SKM-1 treated with dmso at 0.1 percent for 144 hours (cell line): ENCODE data around the gene FAR2.
"Not testable (repeated sequence)": the region's sequence is repeated elsewhere in the genome, so short reads cannot be mapped to it uniquely, and the experiment has no call there.

Experiments used
- DNase-seq: peaks from one replicate; lab custom pipeline; 2025; ENCODE audit not compliant: unreplicated experiment; lab: John Stamatoyannopoulos, UW

The FAR2 gene

GRCh38 chr12:29148911-29149690 is at the start of gene FAR2:
Gene FAR2, plus strand, starts transcription at chr12:29149278. Its CDS starts 121,172 bp downstream, at chr12:29270450.
- no peak for DNase-seq

DNA sequence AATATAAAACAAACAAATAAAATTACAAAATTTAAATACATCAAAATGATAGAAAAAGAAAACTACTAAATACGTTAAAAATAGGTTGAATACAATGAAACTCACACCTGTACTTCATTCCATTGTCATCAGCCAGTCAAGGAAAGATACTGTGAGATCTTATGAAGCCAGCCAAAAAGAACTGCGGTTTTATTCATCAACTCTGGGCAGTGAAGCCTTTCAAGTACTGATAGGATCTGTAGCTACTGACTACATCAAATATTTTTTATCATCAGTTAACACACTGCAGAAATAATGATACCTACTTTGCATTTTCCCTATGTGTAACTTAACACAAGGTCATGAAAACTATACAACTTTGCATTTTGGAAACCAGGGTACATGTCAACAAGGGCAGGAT is 46.3 kb upstream of the FAR2 start:
- no peak for DNase-seq

DNA sequence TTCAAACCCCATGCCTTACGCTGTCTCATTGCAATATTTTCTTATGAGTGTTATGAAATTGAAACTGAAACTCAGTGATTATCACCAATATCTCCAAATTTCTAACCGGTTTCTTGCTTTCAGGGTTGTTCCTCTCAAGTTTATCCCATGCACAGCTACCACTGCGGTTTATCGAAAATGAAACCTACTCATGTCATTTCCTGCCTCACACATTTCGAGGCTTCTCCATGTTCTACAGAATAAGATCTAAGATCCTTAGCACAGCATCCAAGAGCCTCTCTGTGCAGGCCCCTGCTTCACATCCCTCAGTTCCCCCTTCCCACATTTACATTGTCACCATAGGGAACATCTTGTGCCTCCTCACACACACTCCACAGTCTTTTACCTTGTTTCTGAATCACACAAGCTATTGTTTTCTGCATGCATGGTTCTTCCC is 45.5 kb upstream of the FAR2 start:
- no peak for DNase-seq

DNA sequence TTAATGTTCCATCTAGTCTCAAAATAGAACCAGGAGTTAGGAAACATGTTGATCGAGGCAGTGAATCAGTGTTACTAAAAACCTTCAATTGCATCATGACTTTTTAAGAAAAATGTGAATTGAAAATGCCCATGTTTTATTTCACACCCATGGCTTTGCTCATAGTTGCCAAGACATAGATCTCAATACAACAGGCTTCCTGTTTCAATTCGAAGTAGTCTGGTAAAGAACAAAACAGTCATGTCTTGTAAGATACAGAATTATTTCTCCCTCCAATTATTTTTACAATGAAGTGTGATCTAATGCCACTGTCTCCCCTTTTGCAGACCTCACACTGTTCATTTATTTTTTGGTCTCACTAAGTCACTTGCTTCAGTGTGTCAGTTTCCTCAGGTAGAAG is 44.6 kb upstream of the FAR2 start:
- no peak for DNase-seq

DNA sequence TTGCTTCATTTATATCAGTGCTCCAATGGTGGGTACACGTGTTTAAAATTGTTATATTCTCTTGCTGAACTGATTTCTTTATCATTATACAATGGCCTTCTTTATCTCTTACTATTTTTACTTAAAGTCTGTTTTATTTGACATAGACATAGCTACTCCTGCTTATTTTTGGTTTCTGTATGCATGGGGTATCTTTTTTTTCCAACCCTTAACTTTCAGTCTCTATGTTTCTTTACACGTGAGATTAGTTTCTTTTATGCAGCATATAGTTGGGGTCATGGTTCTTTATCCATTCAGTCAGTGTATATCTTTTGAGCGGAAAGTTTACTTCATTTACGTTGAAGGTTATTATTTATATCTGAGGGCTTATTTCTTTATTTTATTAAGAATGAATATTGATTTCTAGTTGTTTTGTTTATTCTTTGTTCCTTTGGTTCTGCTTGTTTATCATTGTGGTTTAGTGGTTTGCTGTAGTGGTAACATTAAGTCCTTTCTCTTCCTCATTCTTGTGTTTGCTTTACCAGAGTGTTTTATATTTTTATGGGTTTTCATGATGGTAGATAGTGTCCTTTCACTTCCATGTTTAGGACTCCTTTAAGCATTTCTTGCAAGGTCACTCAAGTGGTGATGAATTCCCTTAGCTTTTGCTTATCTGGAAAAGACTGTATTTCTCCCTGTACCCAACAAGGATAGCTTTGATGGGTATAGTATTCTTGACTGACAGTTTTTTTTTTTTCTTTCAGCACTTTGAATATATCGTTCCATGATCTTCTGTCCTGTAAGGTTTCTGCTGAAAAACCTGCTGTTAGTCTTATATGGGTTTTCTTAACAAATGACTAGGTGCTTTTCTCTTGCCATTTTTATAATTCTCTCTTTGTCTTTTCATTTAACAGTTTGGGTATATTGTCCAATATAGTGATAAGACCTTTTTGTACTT is 38.3 kb upstream of the FAR2 start:
- no peak for DNase-seq

GRCh38 chr12:29113101-29113500 is 36.0 kb upstream of the FAR2 start:
- no peak for DNase-seq

DNA sequence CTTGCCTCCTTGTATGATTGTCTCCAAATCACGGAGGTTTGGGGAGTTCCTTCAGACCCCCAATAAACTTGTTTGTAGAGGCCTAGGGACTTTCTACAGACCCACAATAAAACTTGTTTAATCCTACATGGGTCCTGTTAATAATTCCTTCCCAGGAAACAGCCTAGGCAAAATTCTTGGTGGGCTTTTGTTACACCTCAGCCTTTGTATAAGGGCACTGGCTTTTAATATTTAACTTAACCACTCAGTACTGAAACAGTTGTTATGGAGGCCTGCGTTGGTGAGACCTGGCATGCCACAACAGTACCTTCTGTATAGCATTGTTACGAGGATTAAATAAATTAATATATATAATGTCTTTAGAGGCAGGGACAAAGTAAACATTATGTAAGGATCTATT is 32.7 kb upstream of the FAR2 start:
- DNase-seq: no peak

GRCh38 chr12:29131539-29131938 is 17.5 kb upstream of the FAR2 start:
- peak; percentile 9 for DNase-seq

- DNase-seq: no peak
Observed at GRCh38 chr12:29132316-29132715, 16.8 kb upstream of the FAR2 start.

DNA sequence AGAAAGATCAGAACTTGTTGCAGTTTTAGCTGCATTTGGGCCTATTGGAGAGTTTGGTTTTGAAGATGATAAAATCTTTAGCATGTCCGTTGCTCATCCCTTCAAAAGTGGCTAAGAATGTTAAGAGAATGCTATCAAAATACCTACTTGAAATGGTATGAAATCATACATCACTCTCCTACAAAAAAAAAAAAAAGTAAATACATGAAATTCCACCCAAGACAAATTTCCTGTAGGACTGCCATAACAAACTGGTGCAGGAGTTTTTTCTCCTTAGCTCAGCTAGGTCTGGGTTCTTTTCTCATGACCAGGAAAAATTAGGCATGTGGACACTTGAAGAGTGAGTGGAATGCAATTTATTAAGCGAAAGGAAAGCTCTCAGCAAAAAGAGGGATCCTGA is 15.9 kb upstream of the FAR2 start:
- no peak for DNase-seq

DNA sequence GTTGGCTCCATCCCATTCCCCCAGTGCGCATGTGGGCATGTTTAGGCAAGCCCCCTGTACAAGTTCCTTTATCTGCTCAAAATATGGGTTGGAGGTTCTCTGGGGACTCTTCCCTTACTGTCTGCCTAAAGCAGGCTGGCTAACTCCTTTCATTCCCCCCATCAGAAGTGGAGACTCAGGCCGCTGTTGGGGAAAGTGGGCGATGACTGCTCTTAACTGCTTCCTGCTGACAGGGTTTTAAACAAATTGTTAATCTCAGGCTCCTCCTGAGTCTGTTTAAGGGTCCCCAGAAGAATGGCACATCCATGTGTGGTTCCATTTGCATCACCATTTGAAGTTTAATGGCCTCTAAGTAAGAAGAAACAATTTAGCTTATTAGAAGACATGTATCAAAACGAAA is 15.4 kb upstream of the FAR2 start:
- DNase-seq: no peak

DNA sequence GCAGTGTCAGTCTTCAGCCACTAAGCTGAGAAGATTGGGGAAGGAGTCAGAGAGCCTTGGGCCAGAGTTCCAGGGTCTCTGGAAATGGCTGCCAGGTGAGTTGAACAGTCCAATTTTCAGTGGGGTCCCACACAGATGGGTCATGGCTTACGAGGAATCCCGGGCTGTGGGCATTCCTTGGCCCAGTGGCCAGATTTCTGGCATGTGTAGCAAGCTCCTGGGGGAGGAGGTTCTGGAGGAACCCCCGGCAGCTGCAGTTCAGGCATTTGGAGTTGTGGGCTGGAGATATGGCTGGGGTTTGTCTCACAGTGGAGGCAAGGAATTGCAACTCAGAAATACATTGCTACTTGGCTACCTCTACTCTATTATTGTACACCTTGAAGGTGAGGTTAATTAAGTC is 10.8 kb upstream of the FAR2 start:
- DNase-seq: not testable (repeated sequence)

DNA sequence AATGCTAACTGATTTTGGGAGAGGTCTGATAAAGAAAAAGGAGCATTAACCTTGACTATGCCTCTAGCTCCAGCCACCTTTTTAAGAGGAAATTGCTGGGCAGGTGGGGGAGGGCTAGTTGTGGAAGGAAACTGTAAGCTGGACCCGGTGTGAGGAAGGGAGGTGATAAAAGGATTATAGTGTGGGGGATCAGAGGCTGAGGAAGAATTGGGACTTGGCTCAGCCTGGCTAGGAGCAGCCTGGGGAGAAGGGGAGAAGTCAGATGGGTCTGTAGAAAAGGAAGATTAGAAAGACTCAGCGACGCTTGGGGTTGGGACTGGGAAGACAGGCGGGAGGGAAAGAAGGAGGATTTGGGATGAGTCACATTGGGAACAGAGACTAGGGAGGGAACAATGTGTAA is 10.2 kb upstream of the FAR2 start:
- not testable (repeated sequence) for DNase-seq

- no peak for DNase-seq
Observed at GRCh38 chr12:29145372-29146170, 3.5 kb upstream of the FAR2 start.

GRCh38 chr12:29146196-29146595 is 2.9 kb upstream of the FAR2 start:
- no peak for DNase-seq

DNA sequence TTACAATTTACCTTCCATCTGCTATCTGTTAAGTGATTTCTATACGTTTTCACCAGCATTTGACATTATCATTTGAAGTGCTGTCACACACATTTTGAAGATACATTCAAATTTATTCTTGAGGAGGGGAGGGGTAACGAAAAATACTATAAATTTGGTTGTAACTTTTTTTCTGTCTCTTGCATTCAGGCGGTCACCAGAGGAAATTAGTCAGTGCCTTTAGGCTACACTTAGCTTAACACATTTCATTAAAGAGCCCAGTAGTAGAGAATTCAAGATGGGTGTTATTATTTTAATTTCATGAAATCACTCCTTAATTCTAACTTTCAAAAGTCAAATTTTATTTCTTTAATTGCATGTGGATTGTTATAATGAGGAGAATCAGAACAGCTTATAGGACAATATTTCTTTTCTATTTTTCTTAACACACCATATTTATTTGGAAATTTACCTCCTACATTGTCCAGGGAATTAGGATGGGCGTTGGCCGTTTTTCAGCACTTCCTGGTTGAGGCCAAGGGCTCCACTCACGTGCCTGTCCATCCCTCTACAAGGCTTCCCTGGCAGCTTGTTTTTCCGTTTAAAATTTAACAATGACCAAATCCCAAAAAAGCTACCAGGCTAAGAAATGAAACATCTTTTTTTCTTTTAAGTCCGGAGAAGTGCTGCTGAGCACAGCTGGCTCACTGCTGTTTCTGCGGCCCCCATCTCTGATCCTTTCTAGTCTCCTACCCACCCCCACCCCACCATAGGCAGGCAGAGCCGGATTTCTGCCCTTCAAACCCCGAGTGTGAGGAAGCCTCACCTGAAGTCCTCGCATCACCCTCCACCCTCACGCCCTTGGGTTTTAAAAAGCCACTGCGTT is 1.1 kb upstream of the FAR2 start:
- DNase-seq: no peak

DNA sequence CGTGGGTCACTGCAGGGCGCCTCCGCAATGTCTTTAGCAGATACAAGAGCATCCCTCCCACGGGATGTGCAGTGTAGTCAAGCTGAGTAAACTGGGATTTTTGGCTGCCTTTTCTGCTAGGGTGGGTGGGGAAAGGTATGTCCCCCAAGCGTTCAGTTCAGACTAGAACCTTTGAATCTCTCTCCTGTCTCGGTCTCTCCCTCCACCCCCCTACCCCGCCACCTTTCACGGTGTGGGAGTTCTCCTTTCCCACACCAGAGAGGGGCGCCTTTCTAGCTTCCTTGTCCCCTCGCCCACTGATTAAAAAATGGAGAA is 525 bp upstream of the FAR2 start:
- no peak for DNase-seq

GRCh38 chr12:29149691-29150281 is 708 bp downstream of the FAR2 start:
- DNase-seq: no peak

DNA sequence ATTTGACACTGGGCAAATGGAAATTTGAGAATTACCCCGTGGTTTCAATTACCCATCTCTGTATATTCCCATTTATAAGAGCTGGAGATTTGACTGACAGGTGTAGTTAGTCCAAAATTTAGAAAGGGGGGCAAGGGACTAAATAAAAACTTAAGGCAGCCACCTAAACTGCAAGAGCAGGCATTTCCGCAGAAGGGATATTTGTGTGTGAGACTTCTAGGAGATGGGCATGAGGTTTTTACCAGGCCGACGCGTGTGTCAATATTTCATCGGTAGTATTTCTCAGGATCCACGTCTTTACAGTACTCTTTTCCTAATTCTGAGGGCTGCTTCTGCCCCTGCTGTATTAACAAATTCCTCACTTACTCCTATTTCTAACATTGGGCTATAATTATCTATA is 1.4 kb downstream of the FAR2 start:
- DNase-seq: no peak

DNA sequence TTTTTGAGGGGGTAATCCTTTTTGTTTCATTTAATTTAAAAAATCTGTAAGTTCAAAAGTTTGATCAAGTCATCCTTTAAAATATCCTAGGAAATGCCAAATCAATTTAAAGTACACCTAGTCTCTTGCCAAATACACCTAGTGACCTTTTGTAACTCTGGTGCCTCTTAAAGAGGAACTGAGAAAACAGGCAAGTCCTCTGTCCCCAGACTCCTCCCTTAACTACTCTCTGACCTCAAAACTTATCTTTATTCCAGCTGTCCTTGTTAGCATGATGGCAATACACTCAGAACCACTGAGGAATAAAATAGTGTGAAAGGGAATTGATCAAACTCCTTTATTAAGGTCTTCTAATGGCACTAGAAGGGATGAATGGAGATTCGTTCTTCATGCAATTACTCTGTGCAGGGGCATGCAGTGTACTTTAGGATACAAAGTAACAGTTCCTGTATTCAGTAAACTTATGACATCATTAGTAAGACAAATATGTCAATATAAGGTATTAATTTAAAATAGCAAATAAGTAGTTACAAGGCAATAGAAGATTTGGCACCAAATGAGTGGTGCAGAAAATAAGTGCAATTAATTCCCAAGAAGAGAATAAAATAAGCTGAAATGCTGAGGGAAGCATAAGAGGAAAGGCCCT is 3.3 kb downstream of the FAR2 start:
- peak; percentile 51 for DNase-seq
